HG02571 (cell line): Measurements from ENCODE around the gene NUP54.

Source experiments
- ATAC-seq: cut with Tn5 transposase; IDR thresholded peaks from one replicate; pipeline ENCODE4 v1.9.1; 2021; ENCODE audit warnings: mild to moderate bottlenecking, moderate library complexity; ENCODE audit not compliant: unreplicated experiment

Gene NUP54

DNA sequence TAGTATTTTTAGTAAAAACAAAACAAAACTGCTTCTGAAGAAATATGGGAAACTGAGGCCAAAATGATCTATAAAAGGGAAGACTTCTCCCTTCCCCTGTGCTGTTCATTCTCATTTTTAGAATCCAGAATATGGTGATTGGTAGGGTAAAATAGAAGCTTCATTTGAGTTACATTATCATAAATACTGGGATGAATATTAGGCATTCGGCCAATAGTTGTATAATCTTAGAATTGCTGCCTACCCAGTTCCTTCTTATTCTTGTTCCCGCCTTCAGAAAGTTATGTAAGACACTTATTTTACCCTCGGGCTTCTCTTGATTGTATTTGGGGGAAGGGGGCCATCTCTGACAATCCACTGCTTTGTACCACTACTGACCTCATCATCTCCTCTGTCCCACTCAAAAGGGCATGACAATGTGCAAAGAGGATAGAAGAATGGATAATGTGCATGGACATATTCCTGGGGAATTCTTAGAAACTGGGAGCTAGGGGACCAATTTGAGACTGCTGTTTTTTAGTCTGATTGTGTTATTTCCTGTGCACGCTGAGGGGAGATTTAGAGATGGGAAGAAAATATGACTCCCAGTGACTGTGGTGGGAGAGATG is 73.1 kb downstream of the NUP54 start:
- ATAC-seq: no peak

DNA sequence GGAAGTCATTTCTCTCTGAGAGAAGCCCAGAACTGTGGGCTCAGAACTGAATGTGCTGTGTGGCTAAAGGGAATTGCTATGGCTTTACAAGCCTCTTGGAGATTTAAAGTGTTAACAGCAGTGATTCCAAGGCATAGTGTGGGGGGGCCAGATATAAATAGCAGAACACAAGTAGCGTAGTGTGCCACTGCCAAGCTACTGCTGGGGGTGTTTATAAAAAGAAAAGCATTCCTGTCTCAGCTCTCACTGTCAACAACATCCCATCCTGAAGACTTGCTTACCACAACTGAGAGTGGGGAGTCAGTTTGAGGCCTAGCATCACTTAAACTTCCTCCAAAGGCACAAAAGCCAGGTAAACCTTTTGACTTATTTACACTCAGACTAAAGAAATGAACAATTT is 73.7 kb downstream of the NUP54 start, which contains the start of gene ART3:
ART3 (plus strand) TSS at position 242 of the 400 bp plus-strand sequence. CDS start 1,181 bp downstream, outside the sequence.
- no peak for ATAC-seq

DNA sequence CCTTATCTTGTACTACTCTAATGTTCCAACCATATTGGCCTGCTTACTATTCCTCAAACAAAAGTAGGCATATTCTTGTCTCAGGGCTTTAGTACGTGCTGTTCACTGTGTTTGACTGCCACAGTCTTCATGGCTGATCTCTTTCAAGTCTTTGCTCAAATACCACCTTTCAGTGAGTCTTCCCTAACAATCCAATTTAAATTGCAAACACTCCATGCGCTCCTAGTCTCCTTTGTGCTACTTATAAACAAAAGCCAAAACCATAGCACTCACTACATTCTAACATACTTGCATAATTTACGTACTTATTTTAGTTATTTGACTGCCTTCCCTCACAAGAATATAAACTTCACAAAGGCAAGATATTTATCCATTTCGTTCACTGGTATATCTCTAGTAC is 75.4 kb downstream of the NUP54 start:
- no peak for ATAC-seq

DNA sequence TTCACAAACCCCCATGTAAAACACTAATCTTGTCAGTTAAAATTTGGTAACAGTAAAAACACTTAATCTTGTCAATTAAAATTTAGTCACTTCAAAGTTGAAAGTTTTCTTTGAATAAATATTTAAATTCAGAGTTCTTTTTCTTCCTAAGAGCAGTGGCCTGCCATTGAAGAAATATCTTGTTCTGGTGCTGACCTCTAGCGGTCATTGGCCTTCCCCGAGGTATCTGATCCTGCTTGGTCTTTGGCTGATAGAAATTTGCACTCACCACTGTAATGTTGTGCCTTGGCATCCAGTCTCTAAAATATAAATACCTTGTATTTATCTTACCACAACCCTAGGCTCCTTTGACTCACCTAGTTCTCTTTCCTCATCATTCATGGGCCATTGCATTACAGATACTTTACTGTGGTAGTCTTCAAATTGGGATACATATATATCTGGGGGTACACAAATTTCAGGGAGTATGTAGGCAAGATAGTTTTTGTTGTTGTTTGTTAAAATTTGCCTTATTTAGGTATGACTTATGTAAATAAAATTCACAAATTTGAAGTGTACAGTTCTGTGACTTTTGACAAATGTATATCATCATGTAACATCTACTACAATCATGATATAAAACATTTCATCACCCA is 80.4 kb downstream of the NUP54 start:
- peak; percentile 58 for ATAC-seq

DNA sequence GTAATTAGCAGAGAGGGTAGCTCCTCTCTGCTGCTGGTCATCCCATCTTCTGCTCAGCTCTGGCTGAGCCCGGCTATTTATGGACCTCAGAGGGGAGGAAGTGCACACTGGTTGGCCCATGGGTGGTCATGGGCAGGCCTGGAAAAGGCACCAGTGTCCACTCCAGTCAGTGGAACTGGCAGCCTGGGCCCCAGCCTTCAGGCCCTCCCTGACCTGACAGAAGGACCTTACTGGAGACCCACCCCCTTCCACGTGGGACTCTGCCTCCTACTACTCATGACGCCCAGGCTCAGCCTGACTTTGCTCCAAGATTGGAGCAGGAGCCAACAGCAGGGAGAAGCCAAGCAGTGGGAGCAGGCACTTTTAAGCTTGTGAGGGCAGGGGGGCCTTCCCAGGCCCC is 81.7 kb downstream of the NUP54 start:
- no peak for ATAC-seq
